ENCODE results near the gene UTS2B. TPM values are rescaled to one million over a fixed set of nuclear protein-coding genes. Genes with fewer than 3 reads are reported as not detected.
"Not testable (repeated sequence)": the region's sequence is repeated elsewhere in the genome, so short reads cannot be mapped to it uniquely, and the experiment has no call there.

UTS2B gene
- total and polyA plus RNA-seq, 2 donors = 0.34 to 0.85 TPM

DNA sequence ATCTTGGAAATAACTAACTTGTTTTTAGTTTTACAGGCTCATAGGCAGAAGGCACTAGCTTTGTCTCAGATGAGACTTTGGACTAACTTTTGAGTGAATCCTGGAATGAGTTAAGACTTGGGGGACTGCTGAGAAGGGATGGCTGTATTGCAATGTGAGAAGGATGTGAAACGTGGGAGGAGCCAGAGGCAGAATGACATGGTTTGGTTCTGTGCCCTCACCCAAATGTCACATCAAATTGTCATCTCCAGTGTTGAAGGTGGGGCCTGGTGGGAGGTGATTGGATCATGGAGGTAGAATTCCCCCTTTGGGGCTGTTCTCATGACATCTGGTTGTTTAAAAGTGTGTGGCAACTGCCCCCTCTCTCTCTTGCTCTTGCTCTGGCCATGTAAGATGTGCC, 29.9 kb downstream of the UTS2B start:
- Histone ChIP-seq H3K4me1 (ENCODE audit: insufficient read depth) (no peaks in the 10 kb centered on the region), H3K36me3 (ENCODE audit: insufficient read depth) (no peaks in the 10 kb centered on the region)

DNA sequence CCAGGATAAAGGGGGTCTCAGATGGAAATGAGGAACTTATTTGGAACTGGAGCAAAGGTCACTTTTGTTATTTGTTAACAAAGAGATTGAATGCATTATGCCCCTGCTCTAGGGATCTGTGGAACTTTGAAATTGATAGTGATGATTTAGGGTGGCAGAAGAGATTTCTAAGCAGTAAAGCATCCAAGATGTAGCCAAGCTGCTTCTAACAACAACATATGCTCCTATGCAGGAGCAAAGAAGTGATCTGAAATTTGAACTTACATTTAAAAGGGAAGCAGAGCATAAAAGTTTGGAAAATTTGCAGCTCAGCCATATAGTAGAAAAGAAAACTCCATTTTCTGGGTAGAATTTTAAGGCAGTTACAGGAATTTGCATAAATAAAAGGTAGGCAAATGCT, 31.5 kb downstream of the UTS2B start:
- Histone ChIP-seq H3K36me3 (ENCODE audit: insufficient read depth) (no peaks in the 10 kb centered on the region), H3K4me1 (ENCODE audit: insufficient read depth) (no peaks in the 10 kb centered on the region), H3K27ac (ENCODE audit: low read depth) (no peak overlapping the region), H3K4me3 (ENCODE audit: low read depth, low read length) (no peak overlapping the region)
- no peak for DNase-seq (ENCODE audit: extremely low spot score)

More for the DNA sequence above, 29.9 kb downstream of the UTS2B start:
- DNase-seq (ENCODE audit: extremely low spot score) = no peak
- Histone ChIP-seq H3K4me3 (ENCODE audit: low read depth, low read length) (no peak overlapping the region), H3K27ac (ENCODE audit: low read depth) (no peak overlapping the region)
- WGBS = 74% methylated on average over 1 of the region's 1 CpG

DNA sequence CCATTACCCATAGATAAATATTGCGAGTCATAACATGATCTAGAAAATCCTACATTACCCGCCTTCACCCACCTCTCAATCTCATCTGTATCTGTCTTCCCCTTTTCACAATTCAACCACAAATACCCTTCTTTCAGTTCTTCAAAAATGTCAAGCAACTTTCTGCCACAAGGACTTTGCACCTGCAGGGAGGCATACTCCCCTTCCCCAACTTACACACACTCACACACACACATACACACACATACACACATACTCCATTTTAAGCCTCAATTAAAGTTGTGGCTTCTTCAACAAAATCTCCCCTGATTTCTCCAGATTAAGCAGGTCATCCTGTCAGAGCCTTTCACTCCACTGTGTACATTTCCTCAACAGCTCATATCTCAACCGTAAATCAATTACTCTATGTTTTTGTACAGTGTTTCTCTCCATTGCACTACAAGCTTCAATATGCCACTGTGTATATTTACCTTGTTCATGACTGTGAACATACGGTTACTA, 34.2 kb downstream of the UTS2B start:
- no peaks in the 10 kb centered on the region for H3K36me3 ChIP-seq (ENCODE audit: insufficient read depth)
- no peak overlapping the region for H3K4me3 ChIP-seq (ENCODE audit: low read depth, low read length)
- H3K27ac ChIP-seq (ENCODE audit: low read depth) = no peak overlapping the region
- 61% methylated on average over 4 of the region's 4 CpGs for WGBS
- H3K4me1 ChIP-seq (ENCODE audit: insufficient read depth) = no peaks in the 10 kb centered on the region
- no peak for DNase-seq (ENCODE audit: extremely low spot score)

DNA sequence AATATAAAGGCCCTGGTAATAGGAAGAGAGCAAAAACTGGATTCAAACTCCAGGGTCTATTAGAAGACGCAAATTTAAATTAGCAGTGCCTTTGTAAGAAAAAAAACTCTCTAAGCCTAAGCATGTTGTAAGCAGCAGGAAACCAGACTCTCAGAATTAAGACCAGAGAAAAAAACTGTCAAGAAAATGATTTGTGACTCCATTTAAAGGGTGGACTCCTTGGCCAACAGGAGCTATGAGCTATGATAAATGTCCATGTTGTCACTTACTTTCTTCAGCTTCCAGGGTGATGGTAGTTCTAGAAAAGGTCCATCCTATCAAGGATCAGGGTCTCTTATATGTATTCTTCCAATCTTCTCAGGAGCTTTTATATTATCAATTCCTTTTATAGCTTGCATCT, 36.0 kb downstream of the UTS2B start:
- Histone ChIP-seq H3K4me1 (ENCODE audit: insufficient read depth) (no peaks in the 10 kb centered on the region), H3K27ac (ENCODE audit: low read depth) (no peak overlapping the region), H3K4me3 (ENCODE audit: low read depth, low read length) (no peak overlapping the region), H3K36me3 (ENCODE audit: insufficient read depth) (no peaks in the 10 kb centered on the region)
- no peak for DNase-seq (ENCODE audit: extremely low spot score)
- 99% methylated on average over 1 of the region's 1 CpG for WGBS

DNA sequence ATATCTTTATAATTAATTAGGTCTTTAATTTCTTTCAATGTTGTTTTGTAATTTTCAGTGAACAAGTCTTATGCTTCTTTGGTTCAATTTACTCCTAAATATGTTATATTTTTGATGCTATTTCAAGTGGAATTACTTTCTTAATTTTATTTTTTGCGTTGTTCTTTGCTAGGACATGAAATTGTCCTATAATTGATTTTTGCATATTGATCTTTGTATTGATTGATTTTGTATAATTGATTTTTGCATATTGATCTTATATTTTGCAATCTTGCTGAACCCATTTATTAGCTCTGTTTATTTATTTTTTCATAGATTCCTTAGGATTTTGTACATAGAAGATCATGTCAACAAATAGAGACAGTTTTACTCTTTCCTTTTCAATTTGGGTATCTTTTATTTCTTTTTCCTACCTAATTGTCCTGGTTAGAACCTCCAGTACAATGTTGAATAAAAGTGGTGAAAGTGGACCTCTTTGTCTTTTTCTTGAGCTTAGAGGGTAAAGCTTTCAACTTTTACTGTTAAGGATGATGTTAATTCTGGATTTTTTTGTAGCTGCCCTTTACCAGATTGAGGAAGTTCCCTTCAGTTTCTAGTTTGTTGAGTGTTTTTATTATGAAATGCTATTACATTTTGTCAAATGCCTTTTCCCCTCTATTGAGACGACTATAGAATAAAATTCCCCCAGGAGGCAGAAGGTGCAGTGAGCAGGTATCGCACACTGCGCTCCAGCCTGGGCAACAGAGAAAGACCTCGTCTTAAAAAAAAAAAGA, 37.9 kb downstream of the UTS2B start:
- H3K27ac ChIP-seq (ENCODE audit: low read depth) = no peak overlapping the region
- no peak overlapping the region for H3K4me3 ChIP-seq (ENCODE audit: low read depth, low read length)
- H3K36me3 ChIP-seq (ENCODE audit: insufficient read depth) = no peaks in the 10 kb centered on the region
- no peaks in the 10 kb centered on the region for H3K4me1 ChIP-seq (ENCODE audit: insufficient read depth)
- 88% methylated on average over 5 of the region's 5 CpGs for WGBS
- DNase-seq (ENCODE audit: extremely low spot score) = no peak

DNA sequence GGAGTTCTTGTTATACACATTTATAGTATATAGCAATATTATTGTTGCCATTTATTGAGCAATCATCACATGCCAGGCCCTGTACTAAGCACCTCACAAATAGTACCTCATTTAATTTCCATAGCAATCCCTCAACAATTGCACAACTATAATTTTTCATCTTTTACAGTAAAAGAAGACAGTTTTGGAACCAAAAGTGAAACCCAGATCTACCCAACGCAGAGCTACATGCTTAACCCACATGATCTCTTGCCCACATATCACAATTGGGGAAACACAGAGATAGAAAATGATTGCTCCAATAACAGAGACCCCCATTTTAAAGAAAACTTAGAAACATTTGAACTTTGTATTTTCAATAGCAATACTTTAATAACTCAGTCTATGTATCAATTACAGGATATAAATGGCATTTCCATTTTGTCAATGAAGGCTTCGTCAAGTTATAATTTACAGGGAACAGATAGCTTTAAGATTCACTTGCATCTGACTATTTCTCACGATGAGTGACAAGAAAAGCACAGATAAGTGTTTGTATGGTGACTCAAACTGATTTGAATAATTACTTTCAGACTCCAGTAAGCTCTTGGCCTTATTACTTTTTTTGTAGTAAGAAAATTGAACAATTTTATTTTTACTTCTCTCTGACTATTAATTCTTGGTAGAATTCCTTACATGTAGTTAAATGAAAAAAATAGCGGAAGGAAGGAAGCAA, 39.9 kb downstream of the UTS2B start:
- no peak overlapping the region for H3K4me3 ChIP-seq (ENCODE audit: low read depth, low read length)

DNA sequence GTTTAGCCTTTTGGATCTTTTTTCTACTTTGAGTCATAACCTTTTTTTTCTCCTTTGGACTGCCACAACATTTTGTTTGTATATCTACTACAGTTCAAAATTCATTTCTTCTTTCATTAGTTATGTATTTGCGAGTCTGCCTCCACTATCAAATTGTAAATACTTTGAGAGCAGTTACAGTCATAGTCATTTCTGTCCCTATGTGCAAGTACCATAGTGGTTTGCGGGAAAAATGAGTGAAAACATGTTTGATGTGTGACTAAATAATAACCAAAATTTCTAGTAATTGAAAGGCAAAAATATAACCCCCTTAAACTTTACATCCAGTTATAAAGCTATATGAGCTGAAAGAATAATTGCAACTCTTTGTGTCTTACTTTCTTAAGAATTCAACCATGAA, 46.9 kb downstream of the UTS2B start:
- WGBS = 96% methylated on average over 2 of the region's 2 CpGs
- Histone ChIP-seq H3K4me1 (ENCODE audit: insufficient read depth) (no peaks in the 10 kb centered on the region), H3K4me3 (ENCODE audit: low read depth, low read length) (no peak overlapping the region), H3K27ac (ENCODE audit: low read depth) (no peak overlapping the region), H3K36me3 (ENCODE audit: insufficient read depth) (no peaks in the 10 kb centered on the region)
- DNase-seq (ENCODE audit: extremely low spot score) = no peak

More for the DNA sequence above, 39.9 kb downstream of the UTS2B start:
- no peak for DNase-seq (ENCODE audit: extremely low spot score)
- H3K4me1 ChIP-seq (ENCODE audit: insufficient read depth) = no peaks in the 10 kb centered on the region
- no peak overlapping the region for H3K27ac ChIP-seq (ENCODE audit: low read depth)
- 77% methylated on average over 4 of the region's 4 CpGs for WGBS
- H3K36me3 ChIP-seq (ENCODE audit: insufficient read depth) = no peaks in the 10 kb centered on the region

DNA sequence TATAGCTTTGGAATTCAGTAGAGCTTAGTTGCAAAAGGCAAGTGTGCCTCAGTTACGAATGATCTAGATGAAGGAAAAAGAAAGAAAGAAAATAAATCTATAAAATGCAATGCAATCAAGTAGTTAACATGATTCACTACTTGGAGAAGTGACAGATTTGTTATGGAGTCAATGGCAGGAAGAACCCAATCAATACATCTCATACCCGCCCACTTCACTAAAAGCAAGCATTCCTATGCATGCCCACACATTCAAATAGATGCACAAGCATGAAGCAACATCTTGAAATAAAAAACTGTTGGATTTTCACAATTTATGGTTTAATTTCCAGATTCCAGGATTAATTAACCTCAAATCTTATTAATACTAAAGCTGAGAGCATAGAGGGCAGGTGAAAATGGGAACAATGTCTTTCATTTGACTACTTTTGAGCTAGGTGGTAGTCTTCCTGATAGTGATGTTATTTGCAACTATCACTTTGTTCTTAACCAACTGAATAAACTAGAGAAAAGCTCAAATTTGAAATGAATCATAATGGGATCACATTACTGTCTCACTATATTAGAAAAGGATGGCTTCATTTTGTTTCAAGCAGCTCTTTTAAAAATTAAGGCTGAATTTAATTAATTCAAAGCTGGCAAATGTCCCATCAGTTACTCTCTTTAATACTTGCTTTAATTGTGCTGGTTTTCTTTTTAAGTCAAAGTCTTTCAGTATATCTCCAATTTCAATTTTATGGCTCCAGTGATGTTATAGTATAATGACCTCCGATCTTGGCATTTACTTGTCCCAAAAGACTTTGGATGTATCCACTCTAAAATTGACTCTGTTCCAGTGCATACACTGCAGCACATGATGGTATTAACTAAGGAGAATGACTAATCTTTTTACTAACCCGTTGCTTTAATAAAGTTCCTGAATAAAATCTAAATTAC, 47.8 kb downstream of the UTS2B start:
- Histone ChIP-seq H3K27ac (ENCODE audit: low read depth) (no peak overlapping the region), H3K4me3 (ENCODE audit: low read depth, low read length) (no peak overlapping the region), H3K4me1 (ENCODE audit: insufficient read depth) (no peaks in the 10 kb centered on the region), H3K36me3 (ENCODE audit: insufficient read depth) (no peaks in the 10 kb centered on the region)
- 69% methylated on average over 4 of the region's 4 CpGs for WGBS
- DNase-seq (ENCODE audit: extremely low spot score) = peak; percentile 20

DNA sequence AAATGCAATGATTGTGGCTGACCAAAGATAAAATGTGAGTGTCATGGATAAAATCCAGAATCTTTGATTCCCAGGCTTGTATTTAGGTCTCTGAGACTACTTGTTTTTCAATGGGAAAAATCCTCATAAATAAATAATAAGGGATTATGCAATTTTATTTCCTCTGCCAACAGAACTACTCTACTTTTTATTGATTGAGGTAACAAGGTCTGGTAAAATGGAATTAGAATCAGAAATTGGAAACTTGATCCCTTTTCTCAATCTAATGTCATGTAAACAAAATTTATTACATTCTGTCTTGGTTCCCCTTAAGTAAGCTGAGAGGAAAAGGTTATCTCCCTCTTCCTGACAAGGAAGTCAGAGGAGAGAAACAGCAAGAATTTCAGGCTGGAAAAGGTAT, 49.4 kb downstream of the UTS2B start:
- Histone ChIP-seq H3K36me3 (ENCODE audit: insufficient read depth) (no peaks in the 10 kb centered on the region), H3K27ac (ENCODE audit: low read depth) (no peak overlapping the region), H3K4me3 (ENCODE audit: low read depth, low read length) (no peak overlapping the region), H3K4me1 (ENCODE audit: insufficient read depth) (no peaks in the 10 kb centered on the region)
- DNase-seq (ENCODE audit: extremely low spot score) = no peak

DNA sequence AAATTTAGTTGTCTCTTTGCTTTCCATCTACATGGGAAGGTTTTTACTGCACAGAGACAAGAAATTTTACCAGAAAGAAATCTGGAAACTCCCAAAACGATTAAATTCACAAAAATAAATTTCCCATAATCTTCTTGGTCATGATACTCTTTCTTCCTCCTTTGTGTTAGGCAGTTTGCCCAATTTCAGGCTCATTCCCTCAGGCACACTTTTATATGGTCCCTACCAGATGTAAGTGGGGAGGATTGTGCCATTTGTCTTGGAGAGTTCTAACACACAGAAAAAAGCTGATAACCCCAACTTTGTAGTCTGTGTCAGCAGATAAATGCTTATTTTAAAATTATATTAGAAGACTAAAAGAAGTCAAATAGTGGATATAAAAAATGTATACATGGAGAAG, 50.2 kb downstream of the UTS2B start:
- 33% methylated on average over 1 of the region's 1 CpG for WGBS
- H3K4me3 ChIP-seq (ENCODE audit: low read depth, low read length) = no peak overlapping the region
- H3K4me1 ChIP-seq (ENCODE audit: insufficient read depth) = no peaks in the 10 kb centered on the region
- H3K27ac ChIP-seq (ENCODE audit: low read depth) = no peak overlapping the region
- DNase-seq (ENCODE audit: extremely low spot score) = no peak
- H3K36me3 ChIP-seq (ENCODE audit: insufficient read depth) = no peaks in the 10 kb centered on the region

DNA sequence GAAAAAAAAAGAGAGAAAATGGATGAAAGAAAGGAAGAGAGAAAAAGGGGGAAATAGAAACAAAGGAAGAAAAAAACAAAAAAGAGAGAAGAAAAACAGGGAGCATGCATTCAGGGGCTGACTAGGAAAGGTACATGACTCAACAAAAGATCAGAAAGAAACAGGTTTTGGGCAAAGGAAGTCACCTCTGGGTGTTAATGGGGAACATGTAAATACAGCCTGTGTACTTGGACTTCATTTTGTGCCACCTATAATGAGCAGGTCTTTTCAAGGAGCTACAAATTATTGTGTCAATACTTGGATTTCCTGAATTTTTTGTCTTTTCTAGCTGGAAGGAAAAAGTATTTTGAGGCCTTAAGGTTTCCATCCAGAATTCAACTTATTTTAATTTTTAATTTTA, 54.6 kb downstream of the UTS2B start:
- DNase-seq (ENCODE audit: extremely low spot score) = no peak
- H3K36me3 ChIP-seq (ENCODE audit: insufficient read depth) = no peaks in the 10 kb centered on the region
- no peaks in the 10 kb centered on the region for H3K4me1 ChIP-seq (ENCODE audit: insufficient read depth)
- H3K4me3 ChIP-seq (ENCODE audit: low read depth, low read length) = no peak overlapping the region
- H3K27ac ChIP-seq (ENCODE audit: low read depth) = no peak overlapping the region

DNA sequence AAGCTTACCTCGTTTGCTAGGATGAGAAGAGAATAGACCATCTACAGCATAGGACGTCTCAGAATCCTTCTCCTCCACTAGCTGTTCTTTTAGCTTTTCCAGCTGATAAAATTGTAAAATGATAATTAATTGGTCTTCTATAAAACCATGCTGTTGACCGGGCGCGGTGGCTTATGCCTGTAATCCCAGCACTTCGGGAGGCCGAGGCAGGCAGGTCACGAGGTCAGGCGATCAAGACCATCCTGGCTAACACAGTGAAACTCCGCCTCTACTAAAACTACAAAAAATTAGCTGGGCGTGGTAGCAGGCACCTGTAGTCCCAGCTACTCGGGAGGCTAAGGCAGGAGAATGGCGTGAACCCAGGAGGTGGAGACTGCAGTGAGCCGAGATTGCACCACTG, 55.1 kb downstream of the UTS2B start:
- WGBS = 95% methylated on average over 14 of the region's 14 CpGs
- H3K4me1 ChIP-seq (ENCODE audit: insufficient read depth) = not testable (repeated sequence)

DNA sequence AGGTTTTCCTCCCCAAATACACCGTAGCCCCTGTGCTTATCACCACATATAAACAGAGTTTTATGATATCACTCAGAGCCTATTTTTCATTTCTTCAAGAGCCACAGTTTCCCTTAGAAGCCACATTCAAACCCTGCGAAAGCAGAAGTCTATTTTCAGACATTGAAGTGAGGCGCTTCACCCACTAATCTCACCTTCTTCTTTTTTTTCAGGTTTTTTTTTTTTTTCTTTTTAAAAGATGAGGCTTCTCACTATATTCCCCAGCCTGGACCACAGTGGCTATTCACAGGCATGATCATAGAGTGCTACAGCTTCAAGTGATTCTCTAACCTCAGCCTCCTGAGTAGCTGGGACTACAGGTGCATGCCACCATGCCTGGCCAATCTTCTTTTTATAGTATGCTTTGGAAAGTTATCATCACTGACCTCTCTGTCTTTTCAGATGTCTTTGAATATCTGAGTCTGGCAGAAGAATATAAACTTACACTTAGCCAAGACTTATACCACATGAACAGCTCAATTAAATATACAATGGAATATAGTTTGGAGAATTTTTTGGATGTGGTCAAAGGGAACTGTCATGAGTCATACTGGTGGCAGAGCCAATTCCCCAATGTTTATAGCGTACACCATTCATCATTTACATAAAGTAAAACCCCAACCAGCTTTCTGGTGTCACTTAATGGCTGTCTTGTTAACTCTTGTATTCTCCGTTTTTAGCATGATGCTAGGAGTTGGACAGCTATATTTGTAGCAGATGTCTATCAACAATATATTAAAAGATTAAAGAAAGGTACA, 60.8 kb downstream of the UTS2B start:
- Histone ChIP-seq H3K4me1 (ENCODE audit: insufficient read depth) (no peaks in the 10 kb centered on the region), H3K4me3 (ENCODE audit: low read depth, low read length) (no peak overlapping the region), H3K27ac (ENCODE audit: low read depth) (no peak overlapping the region), H3K36me3 (ENCODE audit: insufficient read depth) (no peaks in the 10 kb centered on the region)
- WGBS = 50% methylated on average over 5 of the region's 5 CpGs
- DNase-seq (ENCODE audit: extremely low spot score) = no peak

More for the DNA sequence above, 55.1 kb downstream of the UTS2B start:
- not testable (repeated sequence) for DNase-seq (ENCODE audit: extremely low spot score); H3K27ac ChIP-seq (ENCODE audit: low read depth); H3K36me3 ChIP-seq (ENCODE audit: insufficient read depth); H3K4me3 ChIP-seq (ENCODE audit: low read depth, low read length)
